ENCODE measurements around the gene ACTRT3.

GRCh38 chr3:169813278-169813677, 43.9 kb upstream of the ACTRT3 start:
- TF ChIP-seq, protein P1, sequence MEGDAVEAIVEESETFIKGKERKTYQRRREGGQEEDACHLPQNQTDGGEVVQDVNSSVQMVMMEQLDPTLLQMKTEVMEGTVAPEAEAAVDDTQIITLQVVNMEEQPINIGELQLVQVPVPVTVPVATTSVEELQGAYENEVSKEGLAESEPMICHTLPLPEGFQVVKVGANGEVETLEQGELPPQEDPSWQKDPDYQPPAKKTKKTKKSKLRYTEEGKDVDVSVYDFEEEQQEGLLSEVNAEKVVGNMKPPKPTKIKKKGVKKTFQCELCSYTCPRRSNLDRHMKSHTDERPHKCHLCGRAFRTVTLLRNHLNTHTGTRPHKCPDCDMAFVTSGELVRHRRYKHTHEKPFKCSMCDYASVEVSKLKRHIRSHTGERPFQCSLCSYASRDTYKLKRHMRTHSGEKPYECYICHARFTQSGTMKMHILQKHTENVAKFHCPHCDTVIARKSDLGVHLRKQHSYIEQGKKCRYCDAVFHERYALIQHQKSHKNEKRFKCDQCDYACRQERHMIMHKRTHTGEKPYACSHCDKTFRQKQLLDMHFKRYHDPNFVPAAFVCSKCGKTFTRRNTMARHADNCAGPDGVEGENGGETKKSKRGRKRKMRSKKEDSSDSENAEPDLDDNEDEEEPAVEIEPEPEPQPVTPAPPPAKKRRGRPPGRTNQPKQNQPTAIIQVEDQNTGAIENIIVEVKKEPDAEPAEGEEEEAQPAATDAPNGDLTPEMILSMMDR (IDR thresholded peaks at IDR 0.05) = no peak
- TF ChIP-seq POLR2A (IDR thresholded peaks at IDR 0.05) (no peak), POLR2AphosphoS5 (IDR thresholded peaks at IDR 0.05; ENCODE audit: insufficient read depth in 1 of 2, low read depth in 1 of 2) (no peak)
